ENCODE measurements around the gene CADPS.

CADPS gene

DNA sequence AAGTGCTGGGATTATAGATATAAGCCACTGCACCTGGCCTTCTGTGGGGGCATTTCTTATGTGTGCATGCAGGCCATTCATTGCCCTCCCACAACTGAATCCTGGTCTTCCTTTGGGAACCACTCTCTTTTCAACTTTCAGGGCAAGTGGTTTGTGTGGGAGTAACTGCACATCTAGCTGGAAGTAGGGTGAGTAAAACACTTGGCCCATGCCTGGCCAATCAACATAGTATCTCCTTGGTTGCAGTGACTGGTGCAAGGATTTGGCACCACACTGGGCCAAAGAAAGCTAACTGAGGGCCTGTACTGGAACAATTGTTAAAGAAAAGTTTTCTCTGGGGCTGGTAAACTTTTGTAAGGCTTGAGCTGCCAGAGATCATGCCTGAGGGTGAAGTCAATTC, 312.6 kb downstream of the CADPS start:
- no peak for DNase-seq (ENCODE audit: low read depth in 1 of 2, low spot score in 1 of 2)

DNA sequence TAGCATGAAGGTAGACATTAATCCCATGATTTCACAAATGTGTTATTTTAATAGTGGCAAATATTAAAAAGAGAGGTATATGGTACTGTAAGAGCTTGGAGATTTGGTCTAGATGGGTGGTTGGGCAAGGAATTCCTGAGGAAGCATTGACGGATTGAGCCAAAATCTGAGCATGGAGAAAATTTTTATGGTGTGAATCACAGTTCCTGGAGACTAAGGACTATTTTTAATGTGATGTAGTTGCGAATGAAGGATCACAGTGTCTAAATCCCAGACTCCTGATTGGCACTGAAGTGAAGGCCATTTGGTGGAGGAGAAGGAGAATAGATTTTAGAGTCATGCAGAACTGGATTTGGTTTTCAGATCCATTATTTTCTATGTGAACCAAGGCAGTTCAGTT, 313.2 kb downstream of the CADPS start:
- no peak for DNase-seq (ENCODE audit: low read depth in 1 of 2, low spot score in 1 of 2)

DNA sequence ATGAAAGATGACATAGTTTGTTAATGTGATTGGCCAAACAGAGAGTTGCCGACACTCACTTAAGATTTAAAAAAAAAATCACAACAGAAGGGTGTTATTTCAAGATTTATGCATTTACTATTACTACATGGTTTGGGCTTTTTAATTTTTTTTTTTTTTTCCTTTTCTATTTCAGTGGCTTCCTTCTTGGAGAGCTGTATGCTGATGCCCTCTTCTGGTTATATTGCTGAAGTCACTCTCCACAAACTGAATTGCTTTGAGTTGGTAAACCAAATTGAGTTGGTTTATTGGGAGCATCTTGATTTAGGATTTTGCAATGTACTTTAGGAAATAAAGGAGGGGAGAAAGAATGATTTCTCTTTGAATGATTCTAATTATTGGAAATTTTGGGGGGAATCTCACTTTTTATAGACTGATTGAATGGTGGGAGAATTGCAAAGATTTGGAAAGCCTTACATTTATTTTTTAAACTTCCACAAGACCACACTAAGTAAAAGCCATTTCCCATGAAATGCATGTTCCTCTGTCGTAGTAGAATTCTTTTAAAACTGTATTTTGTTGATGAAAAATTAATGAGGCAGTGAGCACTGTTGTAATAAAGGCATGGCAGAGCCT, 315.3 kb downstream of the CADPS start:
- no peak for DNase-seq (ENCODE audit: low read depth in 1 of 2, low spot score in 1 of 2)

DNA sequence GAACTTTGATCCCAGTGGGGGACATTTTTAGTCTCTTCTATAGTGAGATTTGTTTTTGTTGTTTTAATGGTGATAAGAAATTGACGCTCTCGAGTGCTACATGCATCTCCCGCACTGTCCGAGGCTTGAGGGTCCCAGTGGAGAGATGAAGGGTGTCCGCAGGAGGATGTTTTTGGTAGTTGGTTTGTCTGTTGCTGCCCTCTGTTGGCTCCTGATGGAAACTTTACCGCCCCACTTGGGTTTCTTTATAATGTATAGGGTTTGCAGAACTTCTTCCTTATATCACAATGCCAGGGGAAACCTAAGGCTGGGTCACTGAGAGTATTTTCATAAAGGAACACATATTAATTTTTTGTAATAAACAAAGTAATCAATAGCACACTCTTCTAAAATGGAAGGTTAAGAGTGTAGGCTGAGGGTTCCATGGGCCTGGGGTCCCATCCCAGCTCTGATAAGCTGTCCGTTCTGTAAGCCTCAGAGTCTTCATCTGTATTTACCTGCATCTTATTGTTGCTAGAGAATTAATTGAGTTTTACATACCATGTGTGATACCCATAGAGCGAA, 316.6 kb downstream of the CADPS start:
- DNase-seq (ENCODE audit: low read depth in 1 of 2, low spot score in 1 of 2), result no peak

DNA sequence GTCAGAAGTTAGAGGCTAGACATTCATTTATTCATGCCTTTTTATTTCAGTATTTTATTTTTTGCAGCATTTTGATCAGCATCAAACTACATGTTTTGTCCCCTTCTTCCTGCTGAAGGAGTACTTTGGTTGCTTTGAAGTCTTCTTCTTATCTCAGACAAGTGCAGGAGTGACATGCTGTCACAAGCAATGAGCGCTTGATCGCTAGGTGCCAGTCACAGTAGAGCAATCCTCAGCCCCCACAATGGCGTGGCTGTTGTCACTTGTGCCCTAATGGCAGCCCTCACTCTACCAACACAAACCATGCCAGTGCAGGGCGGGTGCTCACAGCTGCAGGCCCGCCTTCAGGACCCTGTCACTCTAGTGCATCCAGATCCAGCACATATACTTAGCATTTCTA, 317.2 kb downstream of the CADPS start:
- no peak for DNase-seq (ENCODE audit: low read depth in 1 of 2, low spot score in 1 of 2)

DNA sequence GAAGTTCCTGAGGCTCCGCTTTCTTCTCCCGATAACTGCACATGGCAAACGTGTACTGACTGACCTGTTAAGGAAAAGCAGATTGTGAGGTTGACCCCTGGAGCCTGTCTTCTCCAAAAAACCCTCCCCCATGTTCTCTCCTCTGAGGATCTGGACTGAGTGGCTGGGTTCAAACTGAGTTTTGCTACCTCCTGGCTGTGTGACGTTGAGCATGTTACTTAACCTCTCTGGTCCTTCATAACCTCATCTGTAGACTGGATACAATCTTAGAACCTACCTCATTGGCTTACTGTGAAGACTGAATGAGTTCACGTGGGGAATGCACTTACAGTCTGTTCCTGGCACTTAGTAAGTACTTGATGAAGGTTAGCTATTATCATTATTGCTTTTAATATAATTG, 317.8 kb downstream of the CADPS start:
- no peak for DNase-seq (ENCODE audit: low read depth in 1 of 2, low spot score in 1 of 2)

DNA sequence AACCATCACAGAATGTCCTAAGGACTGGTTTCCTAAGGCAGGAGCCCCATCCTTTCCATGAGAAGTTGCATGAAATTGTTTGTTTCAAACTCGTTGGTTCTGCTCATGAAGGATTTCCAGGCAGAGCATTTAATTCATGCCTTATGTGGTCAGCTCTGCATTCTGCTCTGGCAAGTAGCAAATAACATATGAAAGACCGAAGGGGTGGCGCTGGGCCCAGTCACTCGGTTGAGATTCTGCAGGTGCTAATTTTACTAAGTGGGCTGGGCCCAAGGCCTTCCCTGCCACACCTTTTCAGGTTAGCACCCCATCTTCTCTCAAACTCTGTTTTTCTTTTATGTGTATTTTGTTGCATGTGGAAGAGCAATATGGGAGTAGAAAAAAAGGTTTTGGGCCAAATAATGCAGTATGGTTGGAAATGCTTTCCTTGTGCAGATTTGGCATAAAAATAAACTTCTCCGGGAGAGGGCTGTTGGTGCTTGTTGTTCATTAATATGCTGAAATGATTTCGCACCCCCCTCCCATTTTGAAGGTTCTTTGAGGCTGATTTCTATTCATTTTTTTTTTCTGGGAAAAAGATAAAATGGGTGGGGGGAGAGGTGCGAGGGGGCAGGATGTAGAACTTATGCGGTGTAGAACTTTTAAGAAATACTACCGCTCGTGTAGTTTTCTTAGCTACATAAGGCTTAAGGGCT, 318.9 kb downstream of the CADPS start:
- DNase-seq (ENCODE audit: low read depth in 1 of 2, low spot score in 1 of 2), result no peak

DNA sequence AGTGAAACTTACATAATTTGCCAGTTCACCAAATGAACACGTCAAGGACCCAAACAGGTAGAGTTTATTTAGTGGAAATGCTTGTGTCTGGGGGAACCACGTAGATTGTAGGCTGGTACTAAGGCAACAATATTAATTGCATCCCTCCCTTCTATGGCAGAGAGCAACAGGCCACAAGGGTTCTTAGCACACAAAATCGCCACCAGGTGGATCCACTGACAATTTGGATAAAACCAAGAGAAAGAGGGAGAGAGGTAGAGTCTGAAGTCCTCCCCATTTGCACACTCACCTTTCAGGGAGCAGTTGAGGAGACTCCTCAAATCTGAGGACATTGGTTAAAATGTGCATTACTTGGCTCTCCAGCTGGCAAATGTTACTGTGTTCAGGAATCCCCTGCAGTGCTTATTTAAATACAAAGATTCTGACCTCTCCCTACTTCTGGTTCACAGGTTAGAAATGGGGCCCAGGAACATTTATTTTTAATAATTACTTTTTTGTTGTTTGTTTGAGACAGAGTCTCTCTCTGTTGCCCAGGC, 320.9 kb downstream of the CADPS start:
- DNase-seq (ENCODE audit: low read depth in 1 of 2, low spot score in 1 of 2), result no peak

DNA sequence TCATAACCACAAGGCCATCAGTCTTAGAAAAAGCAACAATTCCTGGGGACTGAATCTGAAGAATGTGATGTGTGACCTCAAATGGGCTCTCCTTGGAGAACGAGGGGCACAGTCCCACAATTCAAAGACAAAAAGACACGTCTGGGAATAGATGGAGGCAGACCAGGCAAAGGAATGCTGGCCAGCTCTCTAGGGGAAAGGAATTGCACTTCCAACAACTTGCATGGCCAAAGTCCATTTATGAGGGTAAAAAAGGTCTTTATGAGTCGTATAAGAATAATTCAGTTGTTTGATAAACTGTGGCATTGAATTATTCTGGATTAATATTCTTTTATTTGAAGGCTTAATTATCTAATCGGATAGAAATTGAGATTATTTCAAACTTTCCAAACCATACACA, 321.4 kb downstream of the CADPS start:
- no peak for DNase-seq (ENCODE audit: low read depth in 1 of 2, low spot score in 1 of 2)

DNA sequence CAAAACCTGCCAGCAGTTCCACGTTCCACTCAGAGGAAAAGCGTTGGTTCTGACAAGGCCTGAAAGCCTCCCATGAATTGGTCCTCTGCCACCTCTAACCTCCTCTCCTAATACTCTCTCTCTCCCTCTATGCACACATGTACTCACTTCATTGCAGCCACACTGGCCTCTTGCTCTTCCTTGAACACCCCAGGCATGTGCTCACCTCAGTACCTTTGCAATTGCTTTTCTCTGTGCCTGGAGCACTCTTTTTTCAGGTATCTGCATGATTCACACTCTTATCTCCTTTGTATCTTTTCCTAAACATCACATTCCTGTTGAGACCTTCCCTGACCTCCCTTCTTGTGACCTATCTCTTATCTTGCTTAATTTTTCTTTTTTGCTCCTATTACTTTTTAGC, 323.7 kb downstream of the CADPS start:
- no peak for DNase-seq (ENCODE audit: low read depth in 1 of 2, low spot score in 1 of 2)

DNA sequence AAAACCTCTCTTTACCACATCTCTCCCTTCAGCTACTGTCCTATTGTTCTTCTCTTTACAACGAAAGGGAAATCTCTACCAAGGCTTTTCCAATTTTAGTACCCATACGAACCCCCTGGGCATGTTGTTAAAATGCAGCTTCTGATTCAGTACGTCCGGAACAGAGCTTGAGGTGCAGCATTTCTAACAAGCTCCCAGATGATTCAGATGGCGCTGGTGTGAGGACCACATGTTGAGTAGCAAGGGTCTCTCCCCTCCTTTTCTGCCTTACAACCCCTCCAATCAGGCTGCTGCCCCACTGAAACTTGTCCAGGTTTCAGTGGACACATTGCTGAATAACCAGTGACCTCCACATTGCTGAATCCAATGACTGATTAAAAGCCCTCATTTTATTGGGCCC, 324.8 kb downstream of the CADPS start:
- no peak for DNase-seq (ENCODE audit: low read depth in 1 of 2, low spot score in 1 of 2)

DNA sequence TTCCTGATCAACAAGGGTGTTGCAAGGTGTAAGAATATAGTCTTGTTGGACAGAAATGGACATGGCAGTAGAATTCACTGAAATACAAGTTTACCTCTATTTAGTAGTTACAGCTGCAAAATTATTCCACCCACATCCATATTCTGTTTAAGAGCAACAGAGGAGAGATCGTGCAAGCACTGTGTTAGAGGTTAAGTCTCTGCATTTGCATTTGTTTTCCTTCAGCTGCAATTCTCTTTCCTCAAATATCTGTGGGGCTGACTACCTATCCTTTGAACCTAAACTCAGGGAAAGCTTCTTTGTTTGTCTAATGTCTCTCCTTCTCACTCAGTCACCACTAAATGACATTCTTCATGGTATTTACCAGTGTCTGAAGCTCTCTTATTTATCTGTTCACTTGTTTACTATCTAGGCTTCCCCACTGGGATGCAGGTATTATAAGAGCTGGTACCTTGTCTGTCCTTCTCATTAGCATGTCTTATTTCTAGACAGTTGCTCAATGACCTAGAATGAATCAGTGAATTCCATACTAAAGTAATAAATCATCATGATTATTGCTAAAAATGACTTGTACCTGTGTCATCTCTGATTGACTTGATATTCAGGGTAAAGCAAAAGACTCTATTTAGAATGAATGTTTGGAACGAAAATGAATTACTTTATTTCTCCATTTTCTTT, 326.5 kb downstream of the CADPS start:
- DNase-seq (ENCODE audit: low read depth in 1 of 2, low spot score in 1 of 2), result no peak

DNA sequence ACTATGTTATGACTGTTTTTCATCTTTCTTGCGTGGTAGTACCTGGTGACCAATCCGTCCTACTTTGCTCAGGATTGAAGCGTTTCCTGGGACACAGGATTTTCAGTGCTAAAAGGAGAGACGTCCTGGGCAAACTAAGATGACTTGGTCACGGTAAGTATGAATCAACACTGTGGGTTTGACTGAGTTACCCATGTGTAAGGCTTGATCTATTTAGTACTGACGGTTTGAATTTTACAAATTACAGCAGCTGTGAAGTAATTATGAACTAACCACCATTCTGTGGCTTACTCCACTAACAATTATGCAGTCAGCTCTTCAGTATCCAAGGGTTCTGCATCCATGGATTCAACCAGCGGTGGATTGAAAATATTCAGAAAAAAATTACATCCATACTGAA, 328.9 kb downstream of the CADPS start:
- no peak for DNase-seq (ENCODE audit: low read depth in 1 of 2, low spot score in 1 of 2)

DNA sequence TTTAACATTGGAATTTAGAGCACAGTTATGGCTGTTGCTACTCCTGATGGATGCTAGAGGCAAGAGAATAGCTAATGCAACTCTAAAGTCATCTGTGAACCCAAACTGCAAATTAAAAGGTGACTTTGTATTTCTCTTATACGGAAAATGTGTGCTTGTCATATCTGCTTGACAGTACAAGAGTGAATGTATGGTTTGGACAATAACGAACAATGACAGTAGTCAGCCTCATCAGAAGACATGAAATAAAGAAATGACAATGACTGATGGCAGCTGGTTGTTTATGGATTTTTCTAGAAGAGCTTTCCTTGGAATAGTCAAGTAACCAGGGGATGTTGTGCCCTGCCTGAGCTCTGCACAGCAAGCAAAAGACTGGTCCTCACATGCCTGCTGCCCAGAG, 333.0 kb downstream of the CADPS start:
- no peak for DNase-seq (ENCODE audit: low read depth in 1 of 2, low spot score in 1 of 2)

DNA sequence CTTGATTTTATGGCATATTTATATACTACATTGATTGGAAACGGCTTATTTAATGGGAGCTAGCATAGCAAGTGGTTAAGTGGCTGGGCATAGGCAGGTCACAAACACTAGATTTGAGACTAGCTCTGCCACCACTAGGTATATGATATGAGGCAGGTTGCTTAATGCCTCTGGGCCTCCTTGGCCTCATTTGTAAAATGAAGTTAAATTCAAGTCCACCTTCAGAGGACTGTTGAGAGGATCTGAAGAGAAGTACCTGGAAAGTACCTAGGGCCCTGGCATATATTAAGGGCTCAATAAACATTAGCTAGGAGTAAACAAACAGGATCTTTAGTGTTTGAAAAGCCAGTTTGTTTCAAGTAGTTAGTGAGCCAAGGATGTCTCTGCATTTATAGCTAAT, 335.5 kb downstream of the CADPS start:
- DNase-seq (ENCODE audit: low read depth in 1 of 2, low spot score in 1 of 2), result no peak

DNA sequence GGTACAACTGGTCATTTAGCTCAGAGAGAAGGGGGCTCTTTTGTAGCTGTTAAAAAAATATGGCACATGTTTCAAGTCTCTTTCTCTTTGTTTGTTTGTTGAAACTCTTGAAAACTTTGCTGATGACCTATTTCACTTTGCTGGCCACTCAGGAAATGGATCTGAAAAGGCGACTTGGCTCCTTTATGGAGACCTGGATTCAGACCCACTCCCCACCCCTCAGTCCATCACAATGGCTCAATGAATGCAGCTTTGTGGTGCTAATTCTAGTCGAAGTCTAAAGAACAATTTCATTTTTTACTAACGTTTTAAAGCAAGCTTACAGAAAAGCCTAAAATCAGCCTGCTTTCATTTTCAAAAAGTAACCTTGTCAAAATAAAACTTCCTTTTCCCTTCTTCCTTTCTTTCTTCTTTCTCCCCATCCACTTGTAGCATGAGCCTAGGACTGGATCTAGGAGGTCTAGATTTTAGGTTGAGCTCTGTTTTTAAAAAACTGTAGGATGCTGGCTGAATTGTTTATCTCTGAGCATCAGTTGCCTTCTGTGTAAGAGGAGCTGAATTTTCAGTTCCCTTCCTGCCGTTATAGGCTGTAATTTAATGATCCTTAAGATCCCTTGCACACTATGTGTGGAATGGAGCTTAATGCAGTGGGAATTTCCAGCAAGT, 336.4 kb downstream of the CADPS start:
- no peak for DNase-seq (ENCODE audit: low read depth in 1 of 2, low spot score in 1 of 2)

DNA sequence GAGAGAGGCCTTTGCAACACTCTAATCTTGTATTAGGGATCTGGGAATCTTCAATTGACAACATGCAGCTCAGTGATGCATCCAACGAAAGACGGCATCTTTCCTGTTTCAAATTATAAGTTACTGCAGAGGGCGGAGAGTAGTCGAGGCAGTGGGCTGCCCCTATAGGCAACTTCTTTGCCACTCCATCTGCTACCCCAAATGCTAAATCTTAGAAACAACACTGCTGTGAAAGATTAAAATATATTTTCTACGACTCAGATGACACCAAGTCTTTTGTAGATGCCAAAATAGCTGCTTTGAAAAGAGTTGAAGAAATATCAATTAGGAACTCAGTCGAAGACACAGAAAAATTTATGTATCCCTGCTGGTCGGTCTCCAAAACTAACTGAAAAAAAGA, 340.9 kb downstream of the CADPS start:
- DNase-seq (ENCODE audit: low read depth in 1 of 2, low spot score in 1 of 2), result no peak

DNA sequence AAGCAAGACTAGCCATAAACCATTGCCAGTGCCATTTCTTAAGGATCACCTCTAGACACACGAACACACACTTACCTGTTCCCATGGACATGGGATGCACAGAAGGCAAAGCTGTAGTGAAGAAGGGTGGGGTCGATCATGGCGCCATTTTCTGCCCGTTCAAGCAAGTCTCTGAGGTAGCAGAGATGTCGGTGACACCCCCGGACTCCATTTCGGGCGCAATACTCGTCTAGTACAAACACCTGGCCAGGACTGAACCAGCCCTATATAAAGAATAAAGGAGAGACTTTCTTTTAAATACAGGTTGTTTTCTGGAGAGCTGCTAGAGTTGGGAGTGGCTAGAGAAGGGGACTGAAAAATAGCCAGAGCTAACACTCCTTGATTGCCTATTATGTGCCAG, 342.4 kb downstream of the CADPS start:
- no peak for DNase-seq (ENCODE audit: low read depth in 1 of 2, low spot score in 1 of 2)

DNA sequence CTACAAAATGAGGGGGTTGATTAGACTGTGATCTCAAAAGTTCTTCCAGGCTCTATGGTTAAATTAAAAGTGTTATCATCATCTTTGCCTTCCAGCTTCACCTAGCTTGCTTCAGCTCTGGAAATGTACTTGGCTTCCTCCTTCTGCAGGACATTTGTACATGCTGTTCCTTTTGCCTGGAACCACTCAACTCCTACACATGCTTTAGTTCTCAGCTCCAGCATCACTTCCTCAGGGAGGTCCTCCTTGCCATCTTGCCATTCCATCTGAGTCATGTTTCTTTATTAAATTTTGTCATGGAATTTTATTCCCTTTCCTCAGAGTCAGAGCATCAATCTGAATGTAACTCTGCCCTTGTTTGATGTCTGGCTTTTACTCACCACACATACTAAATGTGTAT, 343.2 kb downstream of the CADPS start:
- DNase-seq (ENCODE audit: low read depth in 1 of 2, low spot score in 1 of 2), result no peak

DNA sequence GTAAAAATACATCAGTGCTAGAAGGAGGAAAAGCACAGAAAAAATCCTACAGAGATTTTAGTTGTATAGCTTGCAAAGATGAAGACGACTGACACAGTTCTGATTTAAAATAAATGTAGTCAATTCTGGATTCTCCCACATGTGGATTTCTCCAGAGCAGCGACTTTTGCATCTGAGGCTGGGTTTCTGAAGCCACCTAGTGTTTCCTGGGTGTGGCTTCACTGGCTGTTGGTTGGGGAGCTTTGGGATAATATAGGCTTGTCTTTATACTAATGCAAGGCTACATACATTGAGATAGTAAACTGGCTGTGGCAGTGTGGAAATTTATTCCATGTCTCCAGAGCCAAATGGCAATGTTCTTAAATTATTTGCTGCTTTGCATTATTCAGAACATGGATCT, 343.7 kb downstream of the CADPS start:
- DNase-seq (ENCODE audit: low read depth in 1 of 2, low spot score in 1 of 2), result no peak

DNA sequence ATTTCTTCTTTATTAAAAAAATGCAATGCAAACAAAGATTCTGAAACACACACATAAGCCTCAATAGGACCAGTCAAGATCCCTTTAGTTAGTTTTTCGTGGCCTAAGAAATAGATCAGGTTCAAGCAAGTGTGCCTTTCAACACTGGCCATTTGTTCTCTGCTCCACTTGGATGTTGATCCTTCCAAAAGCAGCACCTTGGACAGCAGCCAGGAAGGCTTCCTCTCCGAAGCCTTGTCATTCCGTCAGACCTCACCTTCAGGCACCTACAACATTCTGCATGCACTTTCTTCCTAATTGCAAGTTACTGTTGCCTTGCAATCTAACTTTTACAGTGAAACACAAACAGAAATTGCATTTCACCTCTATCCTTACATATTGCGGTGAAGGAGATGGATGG, 346.0 kb downstream of the CADPS start:
- no peak for DNase-seq (ENCODE audit: low read depth in 1 of 2, low spot score in 1 of 2)

DNA sequence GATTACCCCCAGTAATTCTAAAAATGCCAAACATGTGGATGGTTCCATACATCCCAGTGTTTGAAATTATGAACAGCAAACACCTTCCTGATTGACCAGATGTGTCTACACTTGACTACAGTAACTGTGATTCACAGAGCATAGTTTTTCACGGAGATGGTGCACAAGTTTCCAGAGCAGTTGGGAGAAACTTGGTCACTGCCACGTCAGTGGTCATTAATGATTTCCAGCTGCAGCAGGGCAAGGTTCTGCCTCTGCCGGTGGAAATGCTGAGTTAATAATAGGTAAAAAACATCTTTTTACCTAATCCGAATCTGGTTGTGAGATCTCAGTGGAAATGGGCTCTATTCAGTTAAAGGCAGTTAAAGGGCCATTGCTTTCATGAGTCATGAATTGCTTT, 347.7 kb downstream of the CADPS start:
- DNase-seq (ENCODE audit: low read depth in 1 of 2, low spot score in 1 of 2), result no peak
